ENCODE results near the gene SESN3.
"Not testable (repeated sequence)": the region's sequence is repeated elsewhere in the genome, so short reads cannot be mapped to it uniquely, and the experiment has no call there.

Gene SESN3

GRCh38 chr11:95251896-95252295 is 20.9 kb upstream of the SESN3 start:
- DNase-seq (ENCODE audit: low spot score), result not testable (repeated sequence)

- DNase-seq (ENCODE audit: low spot score), result no peak
Measured at GRCh38 chr11:95248666-95249467, 17.9 kb upstream of the SESN3 start.

- no peak for DNase-seq (ENCODE audit: low spot score)
Measured at GRCh38 chr11:95247883-95248282, 16.9 kb upstream of the SESN3 start.

- no peak for DNase-seq (ENCODE audit: low spot score)
Measured at GRCh38 chr11:95247127-95247684, 16.2 kb upstream of the SESN3 start.

- DNase-seq (ENCODE audit: low spot score), result no peak
Measured at GRCh38 chr11:95245581-95245980, 14.6 kb upstream of the SESN3 start.

GRCh38 chr11:95245038-95245437 is 14.0 kb upstream of the SESN3 start:
- DNase-seq (ENCODE audit: low spot score), result no peak

- no peak for DNase-seq (ENCODE audit: low spot score)
Measured at GRCh38 chr11:95243673-95244072, 12.7 kb upstream of the SESN3 start.

GRCh38 chr11:95242845-95243605 is 12.0 kb upstream of the SESN3 start:
- no peak for DNase-seq (ENCODE audit: low spot score)

GRCh38 chr11:95242091-95242844 is 11.3 kb upstream of the SESN3 start:
- no peak for DNase-seq (ENCODE audit: low spot score)

- no peak for DNase-seq (ENCODE audit: low spot score)
Measured at GRCh38 chr11:95241681-95242081, 10.7 kb upstream of the SESN3 start.

- DNase-seq (ENCODE audit: low spot score), result no peak
Measured at GRCh38 chr11:95239871-95240649, 9.1 kb upstream of the SESN3 start.

GRCh38 chr11:95232666-95233065 is 1.7 kb upstream of the SESN3 start:
- no peak for DNase-seq (ENCODE audit: low spot score)

GRCh38 chr11:95231881-95232605 is 1.0 kb upstream of the SESN3 start:
- DNase-seq (ENCODE audit: low spot score), result peak; percentile 71

GRCh38 chr11:95230810-95231126 is 234 bp downstream of the SESN3 start:
- no peak for DNase-seq (ENCODE audit: low spot score)

GRCh38 chr11:95229993-95230809 is 801 bp downstream of the SESN3 start:
- DNase-seq (ENCODE audit: low spot score), result peak; percentile 14

- no peak for DNase-seq (ENCODE audit: low spot score)
Measured at GRCh38 chr11:95229199-95229992, 1.6 kb downstream of the SESN3 start.

GRCh38 chr11:95228081-95228749 is 2.8 kb downstream of the SESN3 start:
- DNase-seq (ENCODE audit: low spot score), result no peak

- DNase-seq (ENCODE audit: low spot score), result not testable (repeated sequence)
Measured at GRCh38 chr11:95227060-95227459, 3.9 kb downstream of the SESN3 start.

- DNase-seq (ENCODE audit: low spot score), result no peak
Measured at GRCh38 chr11:95222817-95223216, 8.2 kb downstream of the SESN3 start.
